ENCODE data around the gene EEA1.

The EEA1 gene

GRCh38 chr12:92938018-92938417 lies 8.9 kb upstream of the EEA1 start:
- DNase-seq (ENCODE audit: low read depth), result no peak

- no peak for DNase-seq (ENCODE audit: low read depth)
These were observed 4.5 kb upstream of the EEA1 start for GRCh38 chr12:92933606-92934005.

GRCh38 chr12:92930421-92930820 lies 1.3 kb upstream of the EEA1 start:
- DNase-seq (ENCODE audit: low read depth), result no peak

GRCh38 chr12:92929983-92930382 lies 888 bp upstream of the EEA1 start:
- no peak for DNase-seq (ENCODE audit: low read depth)

- peak; percentile 10 for DNase-seq (ENCODE audit: low read depth)
These were observed 604 bp downstream of the EEA1 start for GRCh38 chr12:92928421-92928961.

GRCh38 chr12:92927436-92928281 lies 1.4 kb downstream of the EEA1 start:
- DNase-seq (ENCODE audit: low read depth), result no peak

- peak; percentile 4 for DNase-seq (ENCODE audit: low read depth)
These were observed 2.0 kb downstream of the EEA1 start for GRCh38 chr12:92927055-92927435.

GRCh38 chr12:92926549-92926948 lies 2.5 kb downstream of the EEA1 start:
- no peak for DNase-seq (ENCODE audit: low read depth)

GRCh38 chr12:92921877-92922276 lies 7.2 kb downstream of the EEA1 start:
- DNase-seq (ENCODE audit: low read depth), result no peak

GRCh38 chr12:92915365-92915764 lies 13.7 kb downstream of the EEA1 start:
- DNase-seq (ENCODE audit: low read depth), result no peak

- no peak for DNase-seq (ENCODE audit: low read depth)
These were observed 14.9 kb downstream of the EEA1 start for GRCh38 chr12:92914170-92914569.

GRCh38 chr12:92912672-92913071 lies 16.4 kb downstream of the EEA1 start:
- no peak for DNase-seq (ENCODE audit: low read depth)

- DNase-seq (ENCODE audit: low read depth), result no peak
These were observed 17.0 kb downstream of the EEA1 start for GRCh38 chr12:92912052-92912451.

- DNase-seq (ENCODE audit: low read depth), result no peak
These were observed 17.8 kb downstream of the EEA1 start for GRCh38 chr12:92911339-92911738.

GRCh38 chr12:92908108-92908507 lies 21.0 kb downstream of the EEA1 start:
- DNase-seq (ENCODE audit: low read depth), result no peak

GRCh38 chr12:92905811-92906554 lies 23.1 kb downstream of the EEA1 start:
- DNase-seq (ENCODE audit: low read depth), result no peak

GRCh38 chr12:92905258-92905810 lies 23.8 kb downstream of the EEA1 start:
- DNase-seq (ENCODE audit: low read depth), result no peak

- DNase-seq (ENCODE audit: low read depth), result no peak
These were observed 28.2 kb downstream of the EEA1 start for GRCh38 chr12:92900941-92901340.

GRCh38 chr12:92899386-92900001 lies 29.6 kb downstream of the EEA1 start:
- no peak for DNase-seq (ENCODE audit: low read depth)

- no peak for DNase-seq (ENCODE audit: low read depth)
These were observed 30.3 kb downstream of the EEA1 start for GRCh38 chr12:92898755-92899154.

GRCh38 chr12:92897844-92898243 lies 31.3 kb downstream of the EEA1 start:
- no peak for DNase-seq (ENCODE audit: low read depth)

GRCh38 chr12:92890601-92891106 lies 38.4 kb downstream of the EEA1 start:
- no peak for DNase-seq (ENCODE audit: low read depth)
